ENCODE results near the gene SPCS1.

- TF ChIP-seq CTCF (IDR thresholded peaks at IDR 0.05), result no peak
- TF ChIP-seq POLR2A (IDR thresholded peaks at IDR 0.05; ENCODE audit: low read depth), result no peak
- TF ChIP-seq EP300 (IDR thresholded peaks at IDR 0.05), result no peak
- no peak for TF ChIP-seq POLR2AphosphoS5 (IDR thresholded peaks at IDR 0.05)
These were observed 15.3 kb upstream of the SPCS1 start for GRCh38 chr3:52690560-52690959.

Measured in esophagus muscularis mucosa (tissue), 4 donors.